HG02938 (cell line): Measurements from ENCODE around the gene KCNJ6.
"Not testable (repeated sequence)": the region's sequence is repeated elsewhere in the genome, so short reads cannot be mapped to it uniquely, and the experiment has no call there.

ENCODE experiments used
- ATAC-seq: cut with Tn5 transposase; IDR thresholded peaks from one replicate; pipeline ENCODE4 v1.9.1; 2021; ENCODE audit warnings: mild to moderate bottlenecking, moderate library complexity; ENCODE audit not compliant: unreplicated experiment

KCNJ6 gene

GRCh38 chr21:37686991-37687810, 229.1 kb downstream of the KCNJ6 start:
- ATAC-seq, result no peak

- ATAC-seq, result no peak
Observed at GRCh38 chr21:37684547-37684946, 231.7 kb downstream of the KCNJ6 start.

- ATAC-seq, result no peak
Observed at GRCh38 chr21:37684115-37684493, 232.2 kb downstream of the KCNJ6 start.

- no peak for ATAC-seq
Observed at GRCh38 chr21:37683396-37684114, 232.7 kb downstream of the KCNJ6 start.

- ATAC-seq, result no peak
Observed at GRCh38 chr21:37682966-37683365, 233.3 kb downstream of the KCNJ6 start.

- no peak for ATAC-seq
Observed at GRCh38 chr21:37677006-37677405, 239.3 kb downstream of the KCNJ6 start.

GRCh38 chr21:37675202-37675801, 241.0 kb downstream of the KCNJ6 start:
- no peak for ATAC-seq

- ATAC-seq, result no peak
Observed at GRCh38 chr21:37673801-37674575, 242.3 kb downstream of the KCNJ6 start.

GRCh38 chr21:37671381-37671780, 244.9 kb downstream of the KCNJ6 start:
- ATAC-seq, result no peak

- no peak for ATAC-seq
Observed at GRCh38 chr21:37670883-37671282, 245.4 kb downstream of the KCNJ6 start.

GRCh38 chr21:37669249-37669648, 247.0 kb downstream of the KCNJ6 start:
- no peak for ATAC-seq

GRCh38 chr21:37668462-37669239, 247.6 kb downstream of the KCNJ6 start:
- no peak for ATAC-seq

GRCh38 chr21:37667380-37667779, 248.9 kb downstream of the KCNJ6 start:
- ATAC-seq, result no peak

GRCh38 chr21:37665230-37666024, 250.8 kb downstream of the KCNJ6 start:
- ATAC-seq, result no peak

GRCh38 chr21:37662227-37662626, 254.0 kb downstream of the KCNJ6 start:
- ATAC-seq, result not testable (repeated sequence)

GRCh38 chr21:37660709-37661108, 255.5 kb downstream of the KCNJ6 start:
- no peak for ATAC-seq

- ATAC-seq, result no peak
Observed at GRCh38 chr21:37659874-37660273, 256.4 kb downstream of the KCNJ6 start.

- ATAC-seq, result no peak
Observed at GRCh38 chr21:37658817-37659458, 257.3 kb downstream of the KCNJ6 start.
